CD4-positive, alpha-beta T cell treated with Interleukin-6 at 100 ng/mL for 8 hours (primary cell): ENCODE measurements around the gene ASTL.
"Not testable (repeated sequence)": the region's sequence is repeated elsewhere in the genome, so short reads cannot be mapped to it uniquely, and the experiment has no call there.

ENCODE experiments used
- DNase-seq: peaks from one replicate; pipeline ENCODE4 v3.0.0-alpha.2; 2020; ENCODE audit warnings: mixed read lengths, low spot score

The ASTL gene

DNA sequence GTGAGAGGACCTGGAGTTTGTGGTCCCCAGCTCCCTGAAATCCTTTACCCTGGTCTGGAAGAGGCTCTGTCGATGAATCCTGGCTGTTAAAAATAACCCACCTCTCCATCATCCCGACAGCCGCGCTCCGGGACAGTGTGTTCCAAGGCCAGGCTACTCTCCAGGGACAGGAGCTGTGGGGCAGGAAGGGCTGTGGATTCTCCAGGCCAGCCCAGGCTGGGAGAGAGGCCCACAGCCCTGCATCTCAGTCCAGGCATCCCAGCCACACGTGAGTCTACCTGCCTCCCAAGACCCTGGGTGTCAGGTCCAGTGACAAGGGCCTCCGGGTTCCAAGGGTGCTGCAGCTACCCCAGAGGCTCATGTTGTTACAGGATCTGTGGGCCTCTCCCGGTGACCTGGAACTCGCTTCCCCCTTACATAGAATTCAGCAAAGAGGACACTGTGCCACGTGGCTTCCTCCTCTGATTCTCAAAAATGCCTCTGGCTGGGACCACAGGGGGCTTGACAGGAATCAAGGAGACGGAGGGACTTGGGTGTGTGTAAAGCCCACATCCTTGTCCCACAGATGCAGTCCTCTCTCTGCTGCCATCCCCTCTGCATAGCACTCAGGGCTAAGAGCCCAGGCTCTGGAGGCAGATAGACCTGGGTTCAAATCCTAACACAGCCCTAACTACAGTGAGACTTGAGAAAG is 39.3 kb downstream of the ASTL start:
- DNase-seq, result no peak

DNA sequence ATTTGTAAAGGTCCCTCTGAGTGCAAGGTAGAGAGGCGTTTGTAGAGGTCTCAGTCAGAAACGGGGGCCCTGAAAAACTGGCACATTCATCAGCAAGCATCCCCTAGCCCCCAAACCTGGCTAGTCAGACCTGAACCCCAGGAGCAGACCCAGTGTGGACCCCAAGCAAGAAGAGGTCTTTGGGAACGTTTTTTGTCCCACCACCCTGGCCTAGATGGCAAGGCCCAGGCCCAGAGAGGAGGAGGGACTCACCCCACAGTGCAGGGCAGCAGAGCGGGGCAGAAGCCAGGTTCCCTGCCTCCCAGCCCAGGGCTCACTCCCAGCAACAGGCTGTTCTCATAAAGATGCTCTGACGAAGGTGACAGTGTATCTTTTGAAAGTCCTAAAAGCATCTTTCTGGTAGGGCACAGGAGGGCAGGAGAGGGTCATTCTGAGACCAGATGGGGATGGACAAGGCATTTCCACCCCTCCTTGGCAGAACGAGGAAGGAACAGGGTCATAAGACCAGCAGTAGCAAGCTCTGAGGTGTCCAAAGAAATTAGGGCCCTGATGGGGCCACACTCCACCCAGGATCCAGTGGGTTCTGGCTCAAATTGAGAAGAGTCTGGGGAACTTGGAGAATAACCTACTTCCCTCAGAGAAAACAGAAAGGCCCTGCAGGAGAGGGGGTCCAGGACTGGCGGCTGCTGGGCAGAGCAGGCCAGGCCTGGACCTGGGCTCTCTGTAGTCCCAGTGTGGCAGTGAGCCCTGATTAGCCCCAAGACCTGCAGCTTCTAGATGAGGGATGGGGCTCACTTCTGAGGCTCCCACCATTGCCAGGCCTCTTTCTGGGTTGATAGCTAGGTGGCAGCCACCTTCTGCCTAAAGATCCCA is 40.1 kb downstream of the ASTL start:
- no peak for DNase-seq

DNA sequence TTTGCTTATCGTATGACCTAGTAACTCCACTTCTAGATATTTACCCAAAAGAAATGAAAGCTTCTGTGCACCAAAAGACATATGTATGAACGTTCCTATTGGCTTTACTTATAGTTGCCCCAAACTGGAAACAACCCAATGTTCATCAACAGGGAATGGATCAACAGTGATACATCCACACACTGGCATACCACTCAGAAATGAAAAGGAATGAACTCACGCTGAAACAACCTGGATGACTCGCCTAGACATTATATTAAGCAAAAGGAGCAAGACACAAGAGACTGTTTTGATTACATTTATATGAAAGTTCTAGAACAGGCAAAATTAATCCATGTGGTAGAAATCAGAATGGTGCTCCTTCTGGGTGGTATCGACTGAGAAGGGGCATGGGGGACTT is 40.9 kb downstream of the ASTL start:
- DNase-seq, result no peak

DNA sequence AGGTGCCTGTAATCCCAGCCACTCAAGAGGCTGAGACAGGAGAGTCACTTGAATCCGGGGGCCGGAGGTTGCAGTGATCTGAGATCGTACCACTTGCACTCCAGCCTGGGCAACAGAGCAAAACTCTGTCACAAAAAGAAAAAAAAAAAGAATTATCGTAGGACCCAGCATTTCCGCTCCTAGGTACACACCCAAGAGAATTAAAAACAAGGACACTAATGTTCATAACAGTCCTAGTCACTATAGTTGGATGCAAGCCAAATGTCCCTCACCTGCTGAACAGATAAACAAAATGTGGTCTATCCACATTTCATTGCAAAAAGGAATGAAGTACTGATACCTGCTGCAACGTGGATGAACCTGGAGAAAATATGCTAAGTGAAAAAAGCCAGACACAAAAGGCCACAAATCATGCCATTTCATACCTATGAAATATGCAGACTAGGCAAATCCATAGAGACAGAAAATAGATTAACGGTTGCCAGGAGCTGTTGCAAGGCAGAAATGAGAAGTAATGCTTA is 43.1 kb downstream of the ASTL start:
- no peak for DNase-seq

DNA sequence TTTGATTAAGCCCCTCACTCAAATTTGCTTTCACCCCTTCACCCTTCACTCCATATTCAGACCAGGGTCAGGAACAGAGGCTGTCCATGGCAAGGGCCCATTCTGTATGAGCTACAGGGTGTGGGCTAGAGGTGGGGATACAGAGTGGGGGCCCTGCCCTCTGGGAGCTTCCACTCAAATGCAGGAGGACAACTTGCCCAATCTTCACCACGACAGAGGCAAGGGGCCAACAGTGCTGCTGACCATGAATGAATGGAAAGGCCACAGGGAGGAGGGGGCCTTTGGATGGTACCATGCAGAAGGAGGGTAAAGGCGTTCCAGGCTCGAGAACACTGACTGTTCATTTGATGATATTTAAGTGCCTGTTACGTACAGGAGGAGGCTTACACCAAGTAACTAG is 44.8 kb downstream of the ASTL start:
- no peak for DNase-seq

DNA sequence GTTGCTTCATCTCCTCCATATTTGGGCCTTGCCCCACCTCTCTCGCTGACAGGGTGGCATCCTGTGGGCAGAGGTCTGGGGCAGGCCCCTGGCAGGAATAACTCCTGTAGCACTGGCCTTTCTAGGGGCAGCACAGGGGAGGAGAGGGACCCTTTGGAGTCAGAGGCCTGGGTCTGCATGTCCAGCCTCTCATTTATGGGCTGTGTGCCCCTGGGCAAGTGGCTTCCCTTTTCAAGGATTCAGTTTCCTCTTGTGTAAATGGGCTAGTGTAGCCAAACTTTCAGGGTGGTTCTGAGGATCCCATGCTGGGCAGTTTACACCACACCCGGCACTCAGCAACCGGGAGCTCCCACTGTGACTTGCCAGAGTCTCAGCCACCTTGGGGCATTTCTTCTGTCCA is 45.4 kb downstream of the ASTL start:
- DNase-seq, result no peak

- no peak for DNase-seq
Measured at GRCh38 chr2:96092573-96092877, 45.8 kb downstream of the ASTL start.

DNA sequence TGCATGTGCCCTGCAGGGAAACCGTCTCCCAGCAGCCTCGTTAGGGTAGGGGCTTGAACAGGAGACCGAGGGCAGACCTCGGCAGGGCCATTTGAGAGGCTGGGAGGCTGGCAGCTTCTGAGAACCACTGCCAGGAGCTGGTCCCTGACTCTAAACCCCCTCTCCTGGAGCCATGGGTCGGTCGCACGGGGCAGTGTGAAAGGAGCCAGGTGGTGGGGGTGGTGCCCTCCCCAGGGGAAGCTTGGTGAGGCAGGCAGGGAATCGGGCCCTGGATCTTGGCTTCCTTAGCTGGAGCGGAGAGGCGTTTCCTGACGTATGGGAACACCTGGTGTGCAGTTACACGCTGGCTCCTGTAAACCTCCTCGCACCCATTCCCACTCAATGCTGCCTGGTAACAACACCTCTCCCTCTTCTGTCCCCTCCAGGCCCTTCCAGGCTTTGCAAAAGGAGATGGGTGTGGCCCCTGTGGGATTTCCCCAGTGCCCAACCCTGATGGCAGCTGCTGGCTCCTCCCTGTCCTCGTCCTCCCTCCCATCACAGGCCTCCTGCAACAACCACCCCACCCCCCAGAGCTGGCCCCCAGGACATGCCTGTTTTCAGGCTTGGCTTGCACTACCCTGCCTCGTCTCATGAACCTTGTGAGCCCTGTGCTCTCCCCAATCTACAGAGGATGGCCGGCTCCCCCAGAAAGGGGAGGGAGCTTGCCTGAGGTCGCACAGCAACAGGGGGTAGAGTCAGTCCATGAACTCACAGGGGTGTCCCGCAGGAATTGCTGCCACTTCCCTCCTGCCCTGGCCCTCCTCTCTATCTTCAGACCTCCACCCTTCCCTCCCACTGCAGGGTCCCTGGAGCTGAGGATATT is 46.4 kb downstream of the ASTL start:
- DNase-seq, result no peak

GRCh38 chr2:96091141-96091710 is 47.1 kb downstream of the ASTL start:
- DNase-seq, result no peak

DNA sequence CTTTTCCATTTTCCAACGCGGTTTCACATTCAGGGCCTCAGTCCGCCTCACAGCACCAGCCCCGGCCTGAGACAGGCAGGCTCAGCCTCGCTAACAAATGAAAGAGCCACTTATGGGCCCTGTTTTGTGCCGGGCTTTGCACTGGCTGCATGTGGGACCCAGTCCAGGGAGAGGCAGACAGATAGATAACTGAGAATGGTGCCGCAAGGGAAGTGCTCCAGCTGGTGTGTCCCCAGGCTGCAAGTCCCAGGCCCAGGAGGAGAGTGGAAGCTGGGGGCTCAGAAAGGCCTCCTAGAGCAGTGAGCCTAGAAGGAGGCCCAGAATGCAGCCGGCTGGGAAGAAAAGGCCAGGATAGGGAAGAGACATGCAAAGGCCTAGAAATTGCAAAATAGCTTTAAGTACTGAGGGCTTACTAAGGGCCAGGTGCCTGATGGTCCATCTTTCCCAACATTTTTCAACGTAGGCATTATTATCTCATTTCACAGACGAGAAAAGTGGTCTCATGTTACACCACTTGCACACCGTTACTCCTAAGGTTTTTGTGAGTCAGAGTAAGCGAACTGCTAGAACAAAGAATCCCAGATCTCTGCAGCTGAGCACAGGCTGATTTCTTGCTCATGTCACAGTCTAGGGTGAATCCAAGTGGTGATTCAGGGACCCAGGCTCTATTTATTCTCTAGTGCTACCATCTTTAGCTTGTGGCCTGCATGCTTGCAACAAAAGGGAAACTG is 47.9 kb downstream of the ASTL start:
- DNase-seq, result no peak

DNA sequence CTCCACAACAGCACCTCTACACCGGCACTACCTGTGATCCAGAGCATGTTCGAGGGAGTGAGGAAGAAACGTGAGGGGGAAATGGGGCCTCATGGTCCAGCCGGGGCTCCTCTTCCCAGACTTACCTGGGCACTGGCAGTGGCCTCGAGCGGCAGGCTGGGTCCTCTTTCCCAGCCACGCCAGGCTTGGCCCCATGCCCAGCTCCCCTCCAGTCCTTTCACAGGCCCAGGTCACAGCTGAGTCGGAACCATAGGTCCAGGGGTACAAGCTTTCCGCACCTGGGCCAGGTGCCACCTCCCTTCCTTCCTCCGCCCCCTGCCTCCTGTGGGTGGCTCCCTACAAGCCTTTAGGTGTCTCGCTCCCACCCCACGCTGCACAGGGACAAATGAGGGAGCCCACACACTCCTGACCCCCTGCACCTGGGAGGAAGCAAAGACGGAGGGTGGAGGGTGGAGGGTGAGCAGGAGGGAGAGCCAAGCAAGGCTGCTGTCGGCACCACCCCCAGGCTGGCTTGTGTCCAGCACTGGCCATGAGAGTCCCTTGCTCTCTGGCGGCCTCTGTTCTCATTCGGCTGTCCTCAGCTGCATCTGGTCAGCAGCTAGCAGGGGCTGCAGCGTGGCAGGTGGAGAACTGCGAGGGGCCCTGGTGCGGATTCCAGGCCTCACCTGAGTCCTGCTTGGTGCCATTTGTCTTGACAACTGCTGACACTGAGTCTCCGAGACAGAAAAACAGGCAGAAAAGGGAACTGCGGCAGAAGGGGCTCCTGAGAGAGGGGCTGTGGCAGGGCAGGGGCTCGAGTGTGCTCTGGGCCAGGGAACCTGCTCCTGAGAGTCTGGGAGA is 48.7 kb downstream of the ASTL start:
- DNase-seq, result no peak

DNA sequence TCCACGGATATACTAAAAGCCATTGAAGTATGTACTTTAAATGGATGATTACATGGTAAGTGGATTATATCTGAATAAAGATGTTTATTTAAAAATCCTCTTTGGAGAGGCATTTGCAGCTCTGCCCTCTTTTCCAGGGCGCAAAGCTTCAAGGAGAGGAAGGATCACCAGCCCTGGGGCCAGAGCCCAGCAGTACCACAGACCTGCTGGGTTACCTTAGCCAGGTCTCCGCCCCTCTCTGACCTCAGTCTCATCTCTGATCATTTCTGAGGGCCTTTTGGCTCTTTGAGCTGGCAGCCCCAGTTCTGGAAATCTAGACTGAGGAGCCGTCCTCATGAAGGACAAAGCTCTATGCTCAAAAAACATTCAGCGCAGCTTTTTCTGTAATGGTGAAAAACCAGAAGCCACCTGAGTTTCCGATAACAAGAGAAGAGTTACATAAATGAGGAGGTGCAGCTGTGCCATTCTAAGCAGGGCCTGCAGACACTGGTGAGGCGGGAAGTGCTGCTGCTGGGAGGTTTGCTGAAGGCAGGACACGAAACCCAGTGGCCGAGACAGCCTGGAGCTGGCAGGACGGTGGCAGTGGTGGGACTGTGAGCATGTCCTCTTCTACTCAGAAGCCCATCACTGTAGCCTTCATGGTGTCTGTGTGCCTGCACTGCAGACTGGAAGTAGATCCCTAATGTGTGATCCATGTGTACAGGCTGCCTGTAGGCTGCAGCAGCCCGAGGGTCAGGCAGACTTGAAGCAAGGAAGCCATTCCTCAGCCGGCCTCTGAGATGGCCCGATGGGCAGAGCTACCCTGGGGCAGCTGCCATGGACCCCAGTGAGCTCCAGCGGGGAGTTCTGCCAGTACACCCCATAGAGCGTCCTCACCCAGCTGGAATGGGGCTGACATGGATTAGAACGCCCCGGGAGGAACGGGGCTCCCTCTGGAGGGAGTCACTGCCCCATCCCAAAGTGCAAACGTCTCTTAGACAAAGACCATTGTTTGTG is 49.7 kb downstream of the ASTL start:
- DNase-seq, result no peak

DNA sequence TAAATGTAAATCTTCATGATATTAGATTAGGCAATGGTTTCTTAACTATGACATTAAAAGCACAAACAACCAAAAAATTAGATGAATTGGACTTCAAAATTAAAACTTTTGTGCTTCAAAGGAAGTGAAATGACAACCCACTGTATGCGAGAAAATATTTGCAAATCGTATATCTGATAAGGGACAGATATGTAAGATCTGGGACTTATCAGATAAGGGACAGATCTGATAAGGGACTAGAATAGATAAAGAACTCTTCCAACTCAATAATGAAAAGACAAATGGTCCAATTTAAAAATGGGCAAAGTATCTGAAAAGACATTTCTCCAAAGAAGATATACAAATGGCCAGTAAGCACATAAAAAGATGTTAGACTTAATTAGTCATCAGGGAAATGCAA is 51.2 kb downstream of the ASTL start:
- DNase-seq, result no peak

GRCh38 chr2:96085541-96086355 is 52.6 kb downstream of the ASTL start:
- no peak for DNase-seq

- DNase-seq, result not testable (repeated sequence)
Measured at GRCh38 chr2:96084858-96085518, 53.3 kb downstream of the ASTL start.

DNA sequence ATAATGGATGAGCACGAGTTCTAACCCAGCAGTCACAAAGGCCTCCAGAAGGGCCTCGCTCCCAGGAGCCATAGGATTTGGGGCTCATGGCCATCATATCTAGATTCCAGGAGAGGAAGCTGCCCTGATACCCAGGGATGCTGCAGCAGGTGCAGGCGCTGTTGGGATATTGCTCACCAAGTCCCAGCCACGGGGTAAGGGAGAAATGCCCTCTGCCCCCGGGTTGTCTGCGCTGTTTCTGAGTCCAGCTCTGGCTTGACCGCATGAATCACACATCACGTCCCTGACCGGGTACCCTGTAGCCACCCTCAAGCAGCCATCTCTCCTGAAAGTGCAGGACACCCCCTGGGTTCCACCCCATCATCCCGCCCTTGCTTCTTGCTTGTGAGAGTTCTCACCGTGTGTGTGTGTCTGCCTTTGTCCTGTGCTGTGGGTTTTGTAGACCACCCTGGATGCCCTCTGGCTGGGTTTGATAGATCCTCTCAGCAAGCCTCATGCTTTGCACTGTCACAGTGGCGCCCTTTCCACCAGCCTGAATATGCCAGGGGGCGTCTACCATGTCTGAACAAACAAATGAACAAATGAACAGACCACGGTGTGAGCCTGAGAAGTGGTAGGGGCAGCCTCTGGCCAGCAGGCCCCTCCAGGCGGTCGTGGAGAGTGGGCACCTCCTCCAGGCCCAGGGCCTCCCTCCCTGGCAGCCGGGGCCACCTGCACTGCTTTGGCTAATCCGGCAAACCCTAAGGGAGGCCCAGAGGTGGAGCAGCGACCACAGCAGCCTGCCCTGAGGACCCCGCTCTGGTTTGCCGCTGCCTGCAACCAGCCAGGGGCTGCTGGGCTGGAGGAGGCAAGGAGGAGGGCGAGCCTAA is 54.1 kb downstream of the ASTL start:
- DNase-seq, result no peak
